ENCODE results near the gene PRSS50. TPM values are rescaled to one million over a fixed set of nuclear protein-coding genes. Genes with fewer than 3 reads are reported as not detected.

PRSS50 gene
- total RNA-seq, 2 donors from 2014 or later, result 2.6 to 3.1 TPM

GRCh38 chr3:46715507-46716175 lies 2.0 kb downstream of the PRSS50 start:
- WGBS, 2 donors, result 88 to 91% methylated on average over 5 to 11 of the region's 11 CpGs

GRCh38 chr3:46714728-46715506 lies 2.8 kb downstream of the PRSS50 start:
- 82 to 86% methylated on average over 9 to 10 of the region's 10 CpGs for WGBS, 2 donors
- DNase-seq (no peak), ATAC-seq (no peak)
- intact Hi-C loops (cut with DNase I), result no loop called here
- Histone ChIP-seq H3K4me3 (no peak overlapping the region), H3K27me3 (no peaks in the 10 kb centered on the region), H3K27ac (no peak overlapping the region), H3K36me3 (replicated peaks in 1 of 2; ENCODE audit: insufficient read depth in 1 of 2, low read depth in 2 of 2) (no peaks in the 10 kb centered on the region), H3K9me3 (no peaks in the 10 kb centered on the region), H3K4me1 (no peaks in the 10 kb centered on the region)
- TF ChIP-seq POLR2A (IDR thresholded peaks at IDR 0.05), result no peak
- no peak for TF ChIP-seq CTCF (IDR thresholded peaks at IDR 0.05)

More at GRCh38 chr3:46715507-46716175, 2.0 kb downstream of the PRSS50 start:
- Histone ChIP-seq H3K9me3 (no peaks in the 10 kb centered on the region), H3K27ac (no peak overlapping the region), H3K36me3 (replicated peaks in 1 of 2; ENCODE audit: insufficient read depth in 1 of 2, low read depth in 2 of 2) (no peaks in the 10 kb centered on the region), H3K27me3 (no peaks in the 10 kb centered on the region), H3K4me1 (no peaks in the 10 kb centered on the region), H3K4me3 (no peak overlapping the region)
- DNase-seq, result no peak
- intact Hi-C loops (cut with DNase I), result no loop called here
- no peak for ATAC-seq
- TF ChIP-seq CTCF (IDR thresholded peaks at IDR 0.05) (no peak), POLR2A (IDR thresholded peaks at IDR 0.05) (no peak)

GRCh38 chr3:46713898-46714552 lies 3.6 kb downstream of the PRSS50 start:
- Histone ChIP-seq H3K27ac (no peak overlapping the region), H3K9me3 (no peaks in the 10 kb centered on the region), H3K36me3 (replicated peaks in 1 of 2; ENCODE audit: insufficient read depth in 1 of 2, low read depth in 2 of 2) (no peaks in the 10 kb centered on the region), H3K4me1 (no peaks in the 10 kb centered on the region), H3K27me3 (no peaks in the 10 kb centered on the region), H3K4me3 (no peak overlapping the region)
- ATAC-seq (no peak), DNase-seq (no peak)
- intact Hi-C loops (cut with DNase I), result no loop called here
- 81% methylated on average over 22 of the region's 22 CpGs; no CpG with 5 or more reads in 1 of the 2 donors for WGBS, 2 donors
- no peak for TF ChIP-seq POLR2A (IDR thresholded peaks at IDR 0.05)
- TF ChIP-seq CTCF (IDR thresholded peaks at IDR 0.05), result no peak

GRCh38 chr3:46713050-46713897 lies 4.4 kb downstream of the PRSS50 start:
- no peaks in the 10 kb centered on the region for H3K9me3 ChIP-seq
- no peaks in the 10 kb centered on the region for H3K27me3 ChIP-seq
- 76 to 81% methylated on average over 11 to 13 of the region's 14 CpGs for WGBS, 2 donors
- no peak for DNase-seq
- H3K4me1 ChIP-seq, result no peaks in the 10 kb centered on the region
- no peak overlapping the region for H3K27ac ChIP-seq
- TF ChIP-seq POLR2A (IDR thresholded peaks at IDR 0.05), result no peak
- TF ChIP-seq CTCF (IDR thresholded peaks at IDR 0.05), result no peak
- intact Hi-C loops (cut with DNase I), result no loop called here
- H3K4me3 ChIP-seq, result no peak overlapping the region
- no peaks in the 10 kb centered on the region for H3K36me3 ChIP-seq (replicated peaks in 1 of 2; ENCODE audit: insufficient read depth in 1 of 2, low read depth in 2 of 2)
- no peak for ATAC-seq

Data from body of pancreas (tissue), 4 donors.